NB4 (cell line): ENCODE data around the gene STARD3.

ENCODE experiments used
- DNase-seq: peaks from one replicate; pipeline ENCODE4 v3.0.0; 2010; ENCODE audit warnings: low read depth
- H3K4me3 ChIP-seq: one replicate; pipeline ENCODE4 v1.5.1; 2011; ENCODE audit warnings: mild to moderate bottlenecking, low read depth, low read length, moderate library complexity
- MYC ChIP-seq: IDR thresholded peaks from 2 replicates; pipeline ENCODE4 v1.6.1; 2011; ENCODE audit warnings: low read depth, low read length
- POLR2A ChIP-seq: IDR thresholded peaks from 2 replicates; pipeline ENCODE4 v1.6.1; 2011; ENCODE audit warnings: mild to moderate bottlenecking; ENCODE audit not compliant: insufficient read length; ENCODE audit errors: extremely low read depth
- TF ChIP-seq, protein P1 (sequence below): IDR thresholded peaks from one replicate; pipeline ENCODE4 v1.5.1; 2012; ENCODE audit warnings: low read depth, low read length
- TF ChIP-seq, protein P2 (sequence below): IDR thresholded peaks from 2 replicates; pipeline ENCODE4 v1.6.1; 2011; ENCODE audit warnings: low read depth, low read length

STARD3 gene

DNA sequence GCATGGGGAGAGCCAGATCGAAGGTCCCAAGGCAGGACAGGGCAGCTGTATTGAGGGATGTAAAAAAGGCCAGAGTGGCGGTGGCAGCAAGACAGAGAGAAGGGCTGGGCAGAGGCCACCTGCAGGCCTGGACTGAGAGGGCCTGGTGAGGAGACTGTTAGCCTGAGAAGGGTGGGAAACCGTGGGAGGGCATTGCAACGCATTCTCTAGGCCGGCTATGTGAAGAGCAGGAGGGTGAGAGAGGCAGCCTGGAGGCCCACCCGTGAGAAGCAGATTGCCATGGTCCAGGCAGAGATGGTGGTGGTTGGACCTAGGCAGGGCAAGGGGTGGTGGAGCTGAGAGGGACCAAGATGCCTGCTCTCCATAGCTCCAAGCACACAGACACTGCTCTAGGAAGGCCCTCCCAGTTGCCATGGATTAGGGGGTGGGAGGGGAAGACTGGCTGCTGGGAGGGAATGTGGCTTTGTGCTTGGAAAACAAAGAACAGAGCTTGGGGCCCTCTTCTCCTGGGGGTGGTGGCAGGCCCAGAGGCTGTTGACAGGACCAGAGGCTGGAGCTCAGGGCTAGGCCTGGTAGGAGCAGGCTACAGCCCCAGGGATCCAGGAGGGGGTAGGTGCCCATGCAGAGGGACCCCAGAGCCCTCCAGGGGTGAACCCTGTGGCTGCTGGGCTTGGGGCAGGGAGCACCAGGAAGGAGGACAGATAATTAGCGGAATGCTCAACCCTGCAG, 15.8 kb downstream of the STARD3 start:
- no peak overlapping the region for H3K4me3 ChIP-seq
- TF ChIP-seq MYC (no peak), POLR2A (no peak)
- TF ChIP-seq, protein P1, sequence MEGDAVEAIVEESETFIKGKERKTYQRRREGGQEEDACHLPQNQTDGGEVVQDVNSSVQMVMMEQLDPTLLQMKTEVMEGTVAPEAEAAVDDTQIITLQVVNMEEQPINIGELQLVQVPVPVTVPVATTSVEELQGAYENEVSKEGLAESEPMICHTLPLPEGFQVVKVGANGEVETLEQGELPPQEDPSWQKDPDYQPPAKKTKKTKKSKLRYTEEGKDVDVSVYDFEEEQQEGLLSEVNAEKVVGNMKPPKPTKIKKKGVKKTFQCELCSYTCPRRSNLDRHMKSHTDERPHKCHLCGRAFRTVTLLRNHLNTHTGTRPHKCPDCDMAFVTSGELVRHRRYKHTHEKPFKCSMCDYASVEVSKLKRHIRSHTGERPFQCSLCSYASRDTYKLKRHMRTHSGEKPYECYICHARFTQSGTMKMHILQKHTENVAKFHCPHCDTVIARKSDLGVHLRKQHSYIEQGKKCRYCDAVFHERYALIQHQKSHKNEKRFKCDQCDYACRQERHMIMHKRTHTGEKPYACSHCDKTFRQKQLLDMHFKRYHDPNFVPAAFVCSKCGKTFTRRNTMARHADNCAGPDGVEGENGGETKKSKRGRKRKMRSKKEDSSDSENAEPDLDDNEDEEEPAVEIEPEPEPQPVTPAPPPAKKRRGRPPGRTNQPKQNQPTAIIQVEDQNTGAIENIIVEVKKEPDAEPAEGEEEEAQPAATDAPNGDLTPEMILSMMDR = no peak
- TF ChIP-seq, protein P2, sequence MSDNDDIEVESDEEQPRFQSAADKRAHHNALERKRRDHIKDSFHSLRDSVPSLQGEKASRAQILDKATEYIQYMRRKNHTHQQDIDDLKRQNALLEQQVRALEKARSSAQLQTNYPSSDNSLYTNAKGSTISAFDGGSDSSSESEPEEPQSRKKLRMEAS = no peak
- no peak for DNase-seq

DNA sequence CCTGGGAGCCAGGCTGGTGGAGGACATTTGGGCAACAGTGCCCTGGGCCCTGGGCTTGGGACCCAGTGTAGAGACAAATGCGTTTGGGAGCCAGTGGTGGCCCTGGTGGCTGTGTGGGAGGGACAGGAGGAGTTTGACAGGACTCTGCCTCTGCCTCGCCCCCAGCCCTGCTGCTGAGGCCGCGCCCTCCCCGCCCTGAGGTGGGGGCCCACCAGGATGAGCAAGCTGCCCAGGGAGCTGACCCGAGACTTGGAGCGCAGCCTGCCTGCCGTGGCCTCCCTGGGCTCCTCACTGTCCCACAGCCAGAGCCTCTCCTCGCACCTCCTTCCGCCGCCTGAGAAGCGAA, 16.3 kb downstream of the STARD3 start:
- H3K4me3 ChIP-seq = no peak overlapping the region
- no peak for DNase-seq
- no peak for TF ChIP-seq POLR2A
- TF ChIP-seq, protein P1 = no peak
- TF ChIP-seq, protein P2 = no peak
- no peak for TF ChIP-seq MYC

DNA sequence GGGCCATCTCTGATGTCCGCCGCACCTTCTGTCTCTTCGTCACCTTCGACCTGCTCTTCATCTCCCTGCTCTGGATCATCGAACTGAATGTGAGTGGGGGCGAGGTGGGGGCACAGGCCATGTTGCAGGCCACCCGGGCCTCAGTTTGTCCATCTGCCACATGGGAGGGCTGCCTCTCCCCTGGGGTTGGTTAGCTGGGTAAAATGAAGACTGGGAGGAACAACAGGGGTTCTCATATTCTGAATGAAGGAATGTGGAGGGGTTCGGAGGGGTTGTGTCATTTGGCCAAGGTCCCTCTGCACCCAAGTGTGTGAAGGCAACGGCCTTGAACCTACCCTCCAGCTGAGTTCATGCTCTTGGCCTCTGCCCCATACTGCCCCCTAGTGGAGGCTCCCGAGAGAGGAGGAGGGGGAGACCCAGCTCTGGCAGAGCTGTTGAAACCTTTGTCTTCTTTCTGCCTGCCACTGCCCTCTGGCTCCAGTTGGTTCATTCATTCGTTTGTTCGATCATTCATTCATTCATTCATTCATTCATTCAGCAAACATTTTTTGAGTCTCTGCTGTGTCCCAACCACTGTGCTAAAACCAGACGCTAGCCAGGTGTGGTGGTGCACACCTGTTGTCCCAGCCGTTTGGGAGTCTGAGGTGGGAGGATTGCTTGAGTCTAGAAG, 16.9 kb downstream of the STARD3 start:
- TF ChIP-seq, protein P2 = no peak
- TF ChIP-seq, protein P1 = peak; percentile 97
- H3K4me3 ChIP-seq = no peak overlapping the region
- peak; percentile 78 for DNase-seq

DNA sequence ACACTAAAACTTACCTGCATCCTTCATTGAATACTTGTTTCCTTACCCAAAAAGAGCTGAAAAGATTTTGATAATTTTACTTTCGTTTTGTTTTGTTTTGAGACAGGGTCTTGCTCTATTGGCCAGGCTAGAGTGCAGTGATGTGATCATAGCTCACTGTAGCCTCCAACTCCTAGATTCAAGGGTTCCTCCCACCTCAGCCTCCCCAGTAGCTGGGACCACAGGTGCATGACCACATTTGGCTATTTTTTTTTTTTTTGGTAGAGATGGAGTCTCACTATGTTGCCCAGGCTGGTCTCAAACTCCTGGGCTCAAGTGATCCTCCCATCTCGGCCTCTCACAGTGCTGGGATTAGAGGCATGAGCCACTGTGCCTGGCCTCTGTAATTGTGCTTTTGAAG, 18.2 kb downstream of the STARD3 start:
- TF ChIP-seq, protein P1 = no peak
- TF ChIP-seq POLR2A = no peak
- no peak for TF ChIP-seq MYC
- TF ChIP-seq, protein P2 = no peak
- no peak for DNase-seq
- no peak overlapping the region for H3K4me3 ChIP-seq

DNA sequence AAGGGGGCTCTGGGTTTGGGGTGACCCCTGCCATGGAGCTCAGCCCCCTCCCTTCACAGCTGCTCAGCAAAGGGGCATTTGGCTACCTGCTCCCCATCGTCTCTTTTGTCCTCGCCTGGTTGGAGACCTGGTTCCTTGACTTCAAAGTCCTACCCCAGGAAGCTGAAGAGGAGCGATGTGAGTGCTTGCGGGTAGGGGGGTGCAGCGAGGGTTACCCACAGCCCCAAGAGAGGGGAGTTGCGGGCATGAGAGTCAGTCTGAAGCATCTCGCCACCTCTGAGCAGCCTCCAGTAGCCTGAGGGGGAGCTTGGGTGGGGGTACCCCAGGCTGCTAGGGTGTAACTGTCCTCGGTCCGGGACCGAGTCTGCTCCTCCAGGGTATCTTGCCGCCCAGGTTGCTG, 21.4 kb downstream of the STARD3 start:
- no peak overlapping the region for H3K4me3 ChIP-seq
- TF ChIP-seq, protein P1 = no peak
- TF ChIP-seq POLR2A (no peak), MYC (no peak)
- TF ChIP-seq, protein P2 = no peak
- DNase-seq = no peak
